ENCODE measurements around the gene FOXE3.

The FOXE3 gene

DNA sequence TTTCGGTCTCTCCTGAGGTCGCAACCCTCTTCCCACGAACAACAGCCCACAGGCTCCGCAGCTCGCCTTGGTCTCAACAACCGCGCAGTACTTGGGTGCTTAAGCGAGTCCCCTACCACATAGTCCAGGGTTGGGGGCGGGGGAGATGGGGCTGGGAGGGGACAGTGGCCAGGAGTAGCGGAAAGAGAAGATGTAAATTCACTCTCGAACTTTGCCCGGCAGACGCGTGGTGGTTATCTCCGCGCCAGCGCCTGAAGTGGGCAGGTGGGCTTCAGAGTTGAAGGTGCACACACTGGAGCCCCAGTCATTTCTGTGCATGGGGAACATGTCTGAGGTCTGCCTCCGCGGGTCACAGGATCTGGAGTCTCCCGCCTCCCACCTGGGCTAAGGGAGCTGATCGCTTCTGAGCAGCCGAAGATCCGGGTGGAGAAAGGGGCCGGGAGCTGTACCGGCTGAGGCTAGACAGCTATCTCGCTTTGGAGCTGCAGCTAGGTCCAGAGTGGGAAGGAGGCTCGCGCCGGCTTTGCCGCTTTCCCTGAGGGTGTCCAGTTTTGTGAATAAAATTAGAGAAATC, 17.5 kb downstream of the FOXE3 start:
- Histone ChIP-seq H3K36me3 (ENCODE audit: insufficient read depth, low read length) (no peaks in the 10 kb centered on the region), H3K4me3 (peak overlapping the region; percentile 81), H3K9ac (ENCODE audit: insufficient read length) (peak overlapping the region; percentile 58), H3K27ac (no peak overlapping the region; the same call in 1 of the 2 replicates), H3K9me3 (ENCODE audit: low read depth, low read length) (no peaks in the 10 kb centered on the region)
- TF ChIP-seq FOXP2 (optimal IDR thresholded peaks at IDR 0.05; ENCODE audit: control extremely low read depth, extremely low read length, insufficient read depth) (no peak), POLR2AphosphoS5 (IDR thresholded peaks at IDR 0.05; ENCODE audit: borderline replicate concordance, low read depth, low read length) (no peak), EZH2 (IDR thresholded peaks at IDR 0.05) (no peak)
- DNase-seq (ENCODE audit: low read depth, low spot score) = no peak

DNA sequence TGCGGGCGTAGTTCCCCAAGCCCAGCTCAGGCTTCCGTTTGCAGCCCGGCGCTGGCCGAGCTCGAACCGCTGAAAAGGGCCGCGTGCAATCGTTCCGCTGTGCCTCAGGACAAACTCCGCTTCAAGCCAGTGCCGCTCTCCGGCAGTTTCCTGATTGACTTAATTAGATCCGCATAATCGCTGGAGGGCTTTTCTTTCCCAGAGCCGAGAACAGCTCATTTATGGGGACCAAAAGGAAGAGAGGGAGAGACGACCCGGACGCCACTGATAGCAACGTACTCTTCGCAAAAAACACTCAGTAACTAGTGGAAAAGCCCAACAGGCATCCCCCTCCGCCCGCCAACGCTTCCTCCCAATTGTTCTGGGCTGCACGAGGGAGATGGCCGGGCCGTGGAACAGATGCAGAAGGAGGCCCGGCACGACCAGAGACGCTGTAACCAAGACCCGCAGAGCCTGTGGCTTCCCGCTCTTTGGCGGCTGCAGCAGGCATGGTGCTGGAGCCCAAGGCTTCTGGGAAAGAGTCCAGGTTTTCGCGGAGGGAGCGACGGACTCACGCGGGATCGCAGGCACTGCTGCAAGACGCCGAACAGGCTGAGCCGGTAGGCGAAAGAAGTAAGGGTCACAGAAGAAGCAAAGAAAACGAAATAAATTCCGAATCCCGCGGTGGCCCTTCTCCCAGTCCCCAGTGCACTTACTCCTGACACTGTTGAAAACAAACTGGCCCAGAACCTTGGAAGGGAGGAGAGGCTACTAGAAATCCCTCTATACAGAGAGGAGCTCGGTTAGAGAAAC, 18.2 kb downstream of the FOXE3 start:
- no peak for DNase-seq (ENCODE audit: low read depth, low spot score)
- peak overlapping the region; percentile 17; the same call in 1 of the 2 replicates for H3K27ac ChIP-seq
- H3K36me3 ChIP-seq (ENCODE audit: insufficient read depth, low read length) = no peaks in the 10 kb centered on the region
- H3K9ac ChIP-seq (ENCODE audit: insufficient read length) = peak overlapping the region; percentile 58
- peak overlapping the region; percentile 81 for H3K4me3 ChIP-seq
- TF ChIP-seq FOXP2 (optimal IDR thresholded peaks at IDR 0.05; ENCODE audit: control extremely low read depth, extremely low read length, insufficient read depth) (no peak), EZH2 (IDR thresholded peaks at IDR 0.05) (no peak), POLR2AphosphoS5 (IDR thresholded peaks at IDR 0.05; ENCODE audit: borderline replicate concordance, low read depth, low read length) (no peak)
- no peaks in the 10 kb centered on the region for H3K9me3 ChIP-seq (ENCODE audit: low read depth, low read length)

DNA sequence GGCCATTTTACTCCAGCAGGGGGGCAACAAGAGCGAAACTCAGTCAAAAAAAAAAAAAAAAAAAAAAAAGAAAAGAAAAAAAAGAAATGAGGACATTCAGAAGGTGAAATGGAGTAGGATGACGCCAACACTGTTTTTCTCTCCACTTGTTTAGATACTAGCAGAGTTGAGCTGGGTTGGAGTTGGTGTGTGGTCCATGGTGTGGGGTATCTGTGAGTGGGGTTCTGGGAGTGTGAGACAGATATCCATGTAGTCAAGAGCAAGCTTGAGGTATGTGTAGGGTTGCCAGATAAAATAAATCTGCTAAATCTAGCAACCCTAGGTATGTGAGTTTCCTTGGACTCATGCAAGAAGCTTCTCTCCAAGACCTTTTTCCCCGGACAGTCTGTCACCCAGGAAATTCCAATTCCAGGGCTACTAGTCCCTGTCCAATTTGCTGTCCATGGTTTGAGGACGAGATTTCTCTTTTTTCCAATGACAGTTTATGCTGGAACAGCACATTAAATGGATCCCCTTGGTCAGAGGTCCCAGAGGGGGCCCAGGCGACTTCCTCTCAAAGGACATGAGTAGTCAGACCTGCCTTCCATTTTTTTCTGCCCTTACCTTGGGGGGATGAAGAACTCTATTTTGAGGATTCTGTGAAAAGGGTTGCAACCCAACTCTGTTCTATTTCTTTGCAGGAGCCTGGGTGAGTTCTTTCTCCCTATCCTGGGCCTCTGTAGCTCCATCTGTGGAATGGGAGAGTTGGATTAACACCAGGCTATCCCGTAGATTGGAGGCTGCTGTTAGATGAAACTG, 19.6 kb downstream of the FOXE3 start:
- TF ChIP-seq EZH2 (IDR thresholded peaks at IDR 0.05) (no peak), FOXP2 (optimal IDR thresholded peaks at IDR 0.05; ENCODE audit: control extremely low read depth, extremely low read length, insufficient read depth) (no peak)
- Histone ChIP-seq H3K9me3 (ENCODE audit: low read depth, low read length) (no peaks in the 10 kb centered on the region), H3K27ac (no peak overlapping the region), H3K36me3 (ENCODE audit: insufficient read depth, low read length) (no peaks in the 10 kb centered on the region), H3K9ac (ENCODE audit: insufficient read length) (peak overlapping the region; percentile 14), H3K4me3 (peak overlapping the region; percentile 97)
- no peak for DNase-seq (ENCODE audit: low read depth, low spot score)

DNA sequence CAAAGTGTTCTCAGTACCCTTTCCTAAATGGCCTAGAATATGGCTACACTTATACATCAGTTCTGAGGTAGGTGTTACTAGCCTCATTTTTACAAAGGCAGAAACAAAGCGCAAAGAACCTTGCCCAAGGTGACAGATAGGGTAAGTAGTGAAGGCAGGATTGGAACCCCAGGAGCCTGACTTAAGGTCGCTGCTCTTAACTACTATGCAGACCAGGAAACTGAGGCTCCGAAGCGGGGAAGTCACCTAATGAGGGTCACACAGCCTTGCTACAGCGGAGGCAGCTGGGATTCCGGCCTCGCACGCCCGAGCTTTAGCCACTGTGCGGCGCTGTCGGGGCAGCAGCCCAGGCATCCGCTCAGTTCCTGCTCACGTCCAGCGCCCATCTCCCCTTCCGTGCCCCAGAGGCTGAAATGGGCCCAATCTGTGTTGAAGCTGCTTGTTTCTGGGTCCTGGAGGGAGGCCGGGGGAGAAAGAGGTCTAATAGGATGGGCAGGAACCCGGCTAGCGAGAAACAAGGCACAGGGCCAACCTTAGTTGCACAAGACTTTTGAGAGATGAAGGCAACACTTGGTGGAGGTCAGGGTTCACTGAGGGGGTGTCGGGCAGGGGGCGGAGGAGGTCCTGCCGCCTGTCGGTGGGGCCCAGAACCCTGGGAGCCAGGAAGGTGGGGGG, 20.4 kb downstream of the FOXE3 start:
- DNase-seq (ENCODE audit: low read depth, low spot score) = no peak
- H3K27ac ChIP-seq = peak overlapping the region; percentile 56; the same call in 1 of the 2 replicates
- no peaks in the 10 kb centered on the region for H3K9me3 ChIP-seq (ENCODE audit: low read depth, low read length)
- TF ChIP-seq EZH2 (IDR thresholded peaks at IDR 0.05) = no peak
- TF ChIP-seq FOXP2 (optimal IDR thresholded peaks at IDR 0.05; ENCODE audit: control extremely low read depth, extremely low read length, insufficient read depth) = no peak
- TF ChIP-seq POLR2AphosphoS5 (IDR thresholded peaks at IDR 0.05; ENCODE audit: borderline replicate concordance, low read depth, low read length) = no peak
- peak overlapping the region; percentile 97 for H3K4me3 ChIP-seq
- peak overlapping the region; percentile 82 for H3K9ac ChIP-seq (ENCODE audit: insufficient read length)
- no peaks in the 10 kb centered on the region for H3K36me3 ChIP-seq (ENCODE audit: insufficient read depth, low read length)

DNA sequence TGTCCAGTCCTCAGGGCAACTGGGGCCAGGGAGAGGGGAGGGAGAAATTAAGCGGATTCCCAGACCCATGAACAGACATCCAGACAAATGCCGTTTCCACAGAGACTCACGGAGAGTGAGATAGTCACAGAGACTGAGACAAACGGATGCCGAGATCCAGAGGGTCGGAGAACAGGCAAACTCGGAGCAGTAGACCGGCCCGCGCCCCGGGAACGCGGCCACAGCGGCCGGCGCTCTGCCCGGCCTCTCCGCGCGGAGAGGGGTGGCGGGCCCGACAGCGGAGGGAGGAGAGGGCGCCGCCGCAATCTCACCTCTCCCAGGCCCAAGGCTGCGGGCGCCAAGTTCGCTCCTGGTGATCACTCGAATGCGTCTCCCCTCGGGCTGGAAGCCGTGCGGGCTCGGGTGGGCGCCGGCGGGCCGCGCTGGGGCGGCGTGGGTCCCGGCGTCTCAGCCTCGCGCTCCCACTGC, 20.9 kb downstream of the FOXE3 start:
- TF ChIP-seq POLR2AphosphoS5 (IDR thresholded peaks at IDR 0.05; ENCODE audit: borderline replicate concordance, low read depth, low read length) (no peak), EZH2 (IDR thresholded peaks at IDR 0.05) (no peak)
- Histone ChIP-seq H3K9me3 (ENCODE audit: low read depth, low read length) (no peaks in the 10 kb centered on the region), H3K9ac (ENCODE audit: insufficient read length) (peak overlapping the region; percentile 82), H3K36me3 (ENCODE audit: insufficient read depth, low read length) (no peaks in the 10 kb centered on the region), H3K27ac (peak overlapping the region; percentile 56), H3K4me3 (peak overlapping the region; percentile 97)
- DNase-seq (ENCODE audit: low read depth, low spot score) = no peak

DNA sequence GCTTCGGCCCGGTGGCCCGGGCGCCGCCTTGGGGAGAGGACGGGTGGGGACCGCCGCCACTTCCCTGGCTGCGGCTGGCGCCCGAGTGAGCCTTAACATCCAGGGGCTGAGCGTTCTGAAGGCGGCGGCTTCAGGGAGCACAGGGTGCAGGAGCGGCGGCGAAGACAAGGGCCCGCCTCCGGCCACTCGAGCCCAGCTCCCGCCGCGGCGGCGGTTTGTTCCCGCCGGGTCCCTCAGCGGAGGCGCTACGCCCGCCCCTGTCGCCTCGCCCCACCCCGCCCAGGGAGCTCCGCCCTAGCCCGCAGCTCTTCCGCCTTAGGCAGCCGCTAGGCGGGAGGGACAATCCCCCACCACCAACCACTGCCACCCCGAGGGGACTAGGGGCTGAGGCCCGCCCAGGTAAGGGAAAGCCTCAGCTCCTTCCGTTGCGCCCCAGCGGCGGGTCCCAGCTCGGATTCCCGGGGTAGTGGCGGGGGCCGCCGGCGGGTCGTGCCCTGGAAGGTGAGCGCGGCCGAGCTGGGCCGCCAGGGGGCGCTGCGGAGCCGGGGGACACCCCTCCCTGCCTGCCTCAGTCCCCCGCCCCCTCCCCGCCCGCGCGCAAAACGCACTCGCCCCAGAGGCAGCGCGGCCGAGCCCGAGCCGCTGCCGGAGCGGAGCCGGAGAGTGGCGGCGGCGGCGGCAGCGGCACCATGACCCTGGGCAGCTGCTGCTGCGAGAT, 21.5 kb downstream of the FOXE3 start, which contains the start of gene FOXD2:
Gene FOXD2, plus strand, starts transcription at position 598 of the 718 bp plus-strand sequence. Its CDS starts 92 bp downstream, at position 690.
- TF ChIP-seq POLR2AphosphoS5 (IDR thresholded peaks at IDR 0.05; ENCODE audit: borderline replicate concordance, low read depth, low read length) = peak; percentile 56
- TF ChIP-seq EZH2 (IDR thresholded peaks at IDR 0.05) = no peak
- Histone ChIP-seq H3K9me3 (ENCODE audit: low read depth, low read length) (no peaks in the 10 kb centered on the region), H3K36me3 (ENCODE audit: insufficient read depth, low read length) (no peaks in the 10 kb centered on the region), H3K27ac (peak within 1 kb of the TSS; percentile 56), H3K4me3 (peak within 1 kb of the TSS; percentile 97), H3K9ac (ENCODE audit: insufficient read length) (peak within 1 kb of the TSS; percentile 82)
- DNase-seq (ENCODE audit: low read depth, low spot score) = no peak

DNA sequence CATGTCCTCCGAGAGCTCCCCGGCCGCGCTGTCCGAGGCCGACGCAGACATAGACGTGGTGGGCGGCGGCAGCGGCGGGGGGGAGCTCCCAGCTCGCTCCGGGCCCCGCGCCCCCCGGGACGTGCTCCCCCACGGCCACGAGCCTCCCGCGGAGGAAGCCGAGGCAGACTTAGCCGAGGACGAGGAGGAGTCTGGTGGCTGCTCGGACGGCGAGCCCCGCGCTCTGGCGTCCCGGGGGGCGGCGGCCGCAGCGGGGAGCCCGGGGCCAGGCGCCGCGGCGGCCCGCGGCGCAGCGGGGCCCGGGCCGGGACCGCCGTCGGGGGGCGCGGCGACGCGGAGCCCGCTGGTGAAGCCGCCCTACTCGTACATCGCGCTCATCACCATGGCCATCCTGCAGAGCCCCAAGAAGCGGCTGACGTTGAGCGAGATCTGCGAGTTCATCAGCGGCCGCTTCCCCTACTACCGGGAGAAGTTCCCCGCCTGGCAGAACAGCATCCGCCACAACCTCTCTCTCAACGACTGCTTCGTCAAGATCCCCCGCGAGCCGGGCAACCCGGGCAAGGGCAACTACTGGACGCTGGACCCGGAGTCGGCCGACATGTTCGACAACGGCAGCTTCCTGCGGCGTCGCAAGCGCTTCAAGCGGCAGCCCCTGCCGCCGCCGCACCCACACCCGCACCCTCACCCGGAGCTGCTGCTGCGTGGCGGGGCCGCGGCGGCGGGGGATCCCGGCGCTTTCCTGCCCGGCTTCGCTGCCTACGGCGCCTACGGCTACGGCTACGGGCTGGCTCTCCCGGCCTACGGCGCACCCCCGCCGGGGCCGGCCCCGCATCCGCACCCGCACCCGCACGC, 22.3 kb downstream of the FOXE3 start:
- peak overlapping the region; percentile 97 for H3K4me3 ChIP-seq
- TF ChIP-seq FOXP2 (optimal IDR thresholded peaks at IDR 0.05; ENCODE audit: control extremely low read depth, extremely low read length, insufficient read depth) = no peak
- no peak for TF ChIP-seq POLR2AphosphoS5 (IDR thresholded peaks at IDR 0.05; ENCODE audit: borderline replicate concordance, low read depth, low read length)
- no peak for TF ChIP-seq EZH2 (IDR thresholded peaks at IDR 0.05)
- H3K36me3 ChIP-seq (ENCODE audit: insufficient read depth, low read length) = no peaks in the 10 kb centered on the region
- H3K9me3 ChIP-seq (ENCODE audit: low read depth, low read length) = no peaks in the 10 kb centered on the region
- DNase-seq (ENCODE audit: low read depth, low spot score) = no peak
- peak overlapping the region; percentile 56 for H3K27ac ChIP-seq
- H3K9ac ChIP-seq (ENCODE audit: insufficient read length) = peak overlapping the region; percentile 82

Data from SK-N-MC (cell line).